ENCODE measurements around the gene BICD1.

Gene BICD1

DNA sequence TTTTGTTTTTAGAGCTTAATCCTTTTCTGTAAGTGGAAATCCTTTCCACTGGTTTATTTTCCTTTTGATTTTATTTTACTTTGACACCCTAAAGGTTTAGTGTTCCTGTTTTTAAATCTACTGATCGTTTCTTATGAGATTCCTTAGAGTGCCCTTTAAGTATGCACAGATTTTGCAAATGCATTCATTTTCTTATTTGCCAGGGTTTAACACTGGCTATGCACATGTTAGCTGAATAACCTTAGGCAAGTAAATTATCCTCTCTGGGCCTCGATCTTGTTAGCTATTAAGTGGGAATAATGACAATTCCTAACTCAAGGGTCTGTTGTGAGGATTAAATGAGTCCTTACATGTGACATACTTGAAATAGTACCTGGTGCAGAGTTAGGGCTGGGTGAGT lies 136.0 kb downstream of the BICD1 start:
- no peak for DNase-seq (ENCODE audit: low read depth)
- TF ChIP-seq, protein P1, sequence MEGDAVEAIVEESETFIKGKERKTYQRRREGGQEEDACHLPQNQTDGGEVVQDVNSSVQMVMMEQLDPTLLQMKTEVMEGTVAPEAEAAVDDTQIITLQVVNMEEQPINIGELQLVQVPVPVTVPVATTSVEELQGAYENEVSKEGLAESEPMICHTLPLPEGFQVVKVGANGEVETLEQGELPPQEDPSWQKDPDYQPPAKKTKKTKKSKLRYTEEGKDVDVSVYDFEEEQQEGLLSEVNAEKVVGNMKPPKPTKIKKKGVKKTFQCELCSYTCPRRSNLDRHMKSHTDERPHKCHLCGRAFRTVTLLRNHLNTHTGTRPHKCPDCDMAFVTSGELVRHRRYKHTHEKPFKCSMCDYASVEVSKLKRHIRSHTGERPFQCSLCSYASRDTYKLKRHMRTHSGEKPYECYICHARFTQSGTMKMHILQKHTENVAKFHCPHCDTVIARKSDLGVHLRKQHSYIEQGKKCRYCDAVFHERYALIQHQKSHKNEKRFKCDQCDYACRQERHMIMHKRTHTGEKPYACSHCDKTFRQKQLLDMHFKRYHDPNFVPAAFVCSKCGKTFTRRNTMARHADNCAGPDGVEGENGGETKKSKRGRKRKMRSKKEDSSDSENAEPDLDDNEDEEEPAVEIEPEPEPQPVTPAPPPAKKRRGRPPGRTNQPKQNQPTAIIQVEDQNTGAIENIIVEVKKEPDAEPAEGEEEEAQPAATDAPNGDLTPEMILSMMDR (IDR thresholded peaks at IDR 0.05; ENCODE audit: insufficient read depth, low read depth, low read length, missing control alignments) = no peak

DNA sequence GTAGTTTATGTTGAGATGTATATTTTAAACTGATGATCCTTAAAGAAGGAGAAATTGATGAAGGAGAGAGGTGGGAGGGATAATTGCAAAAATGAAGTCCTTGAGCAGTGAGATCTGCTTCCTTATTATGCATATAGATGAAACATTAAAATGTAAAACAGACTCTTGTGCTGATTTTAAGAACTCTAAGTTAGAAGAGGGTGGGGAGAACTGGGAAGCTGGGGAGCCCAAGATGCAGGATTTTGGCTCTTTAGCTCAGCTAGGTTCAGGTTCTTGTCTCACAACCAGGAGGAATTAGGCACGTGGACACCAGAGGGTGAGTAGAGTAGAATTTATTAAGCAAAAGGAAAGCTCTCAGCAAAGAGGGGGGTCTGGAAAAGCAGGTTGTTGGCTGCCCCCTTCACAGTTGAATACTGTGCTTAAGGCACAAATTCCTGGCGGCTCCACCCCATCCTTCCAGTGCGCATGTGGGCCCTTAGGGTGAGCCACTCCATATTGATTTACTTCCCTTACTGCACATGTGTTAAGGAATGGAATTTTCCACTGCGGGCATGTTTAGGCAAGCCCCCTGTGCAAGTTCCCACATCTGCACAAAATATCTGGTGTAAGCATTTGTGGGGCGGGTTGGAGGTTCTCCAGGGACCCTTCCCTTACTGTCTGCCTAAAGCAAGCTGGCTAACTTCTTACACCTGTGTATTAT lies 141.9 kb downstream of the BICD1 start:
- DNase-seq (ENCODE audit: low read depth) = no peak

More for the DNA sequence above, 136.0 kb downstream of the BICD1 start:
- no peak overlapping the region for H3K4me3 ChIP-seq (ENCODE audit: low read depth, low read length)

DNA sequence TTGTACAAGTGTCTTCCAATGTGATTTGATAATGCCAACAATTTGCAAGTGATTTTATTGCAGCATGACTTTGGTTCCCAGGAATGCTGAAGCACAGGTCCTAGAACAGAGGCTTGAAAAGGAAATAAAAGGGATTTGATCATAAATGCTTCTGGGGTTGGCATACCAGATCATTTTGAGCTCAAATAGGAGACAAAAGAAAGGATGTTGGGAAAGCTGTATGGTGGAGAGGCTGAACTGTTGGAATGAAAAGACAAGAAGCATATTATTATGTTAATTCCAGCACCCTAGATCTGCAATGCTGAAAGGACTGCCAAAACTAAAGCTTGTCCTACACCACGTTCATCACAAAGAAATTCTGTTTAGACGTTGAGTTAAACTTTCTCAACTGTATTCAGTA lies 143.1 kb downstream of the BICD1 start:
- no peak for DNase-seq (ENCODE audit: low read depth)
- H3K4me3 ChIP-seq (ENCODE audit: low read depth, low read length) = no peak overlapping the region
- TF ChIP-seq, protein P1 (IDR thresholded peaks at IDR 0.05; ENCODE audit: insufficient read depth, low read depth, low read length, missing control alignments) = no peak

More for the DNA sequence above, 141.9 kb downstream of the BICD1 start:
- TF ChIP-seq, protein P1 (IDR thresholded peaks at IDR 0.05; ENCODE audit: insufficient read depth, low read depth, low read length, missing control alignments) = no peak
- H3K4me3 ChIP-seq (ENCODE audit: low read depth, low read length) = no peak overlapping the region

DNA sequence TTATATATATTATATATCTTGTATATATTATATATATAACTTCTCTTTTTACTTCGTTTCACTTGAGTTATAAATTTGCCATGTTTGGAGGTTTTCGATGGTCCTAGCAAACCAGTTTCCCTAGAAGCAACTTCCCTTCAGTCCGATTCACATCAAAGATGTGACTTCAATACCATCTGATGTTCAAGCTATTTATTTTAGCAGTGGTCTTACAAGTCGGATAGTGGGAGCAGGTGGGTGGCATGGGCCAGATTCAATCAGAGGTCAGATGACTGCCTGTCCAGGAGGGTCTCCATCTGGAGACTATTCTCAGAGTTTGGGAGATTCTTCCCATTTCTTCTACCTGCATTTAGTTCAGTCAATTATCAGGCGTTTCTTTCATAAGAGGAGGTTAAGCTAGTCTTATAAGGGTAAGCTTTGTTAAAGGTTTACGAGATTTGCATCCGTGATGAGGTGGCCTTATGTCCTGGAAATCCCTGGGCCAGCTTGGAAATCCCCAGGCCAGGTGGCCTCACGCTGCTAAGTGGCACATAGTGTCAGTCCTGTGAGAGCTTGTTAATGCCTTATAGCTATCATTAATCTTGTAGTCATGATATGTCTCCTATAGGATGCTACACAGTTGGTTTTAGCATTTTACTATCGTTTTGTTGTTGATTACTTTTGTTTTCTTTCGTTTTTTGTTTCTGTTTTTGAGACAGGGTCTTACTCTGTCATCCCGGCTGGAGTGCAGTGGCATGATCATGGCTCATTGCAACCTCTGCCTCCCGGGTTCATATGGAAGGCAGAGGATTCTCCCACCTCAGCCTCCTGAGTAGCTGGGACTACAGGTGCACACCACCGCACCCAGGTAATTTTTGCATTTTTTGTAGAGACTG lies 145.8 kb downstream of the BICD1 start:
- DNase-seq (ENCODE audit: low read depth) = peak; percentile 90
- peak overlapping the region; percentile 46 for H3K4me3 ChIP-seq (ENCODE audit: low read depth, low read length)
- TF ChIP-seq, protein P1 (IDR thresholded peaks at IDR 0.05; ENCODE audit: insufficient read depth, low read depth, low read length, missing control alignments) = no peak

DNA sequence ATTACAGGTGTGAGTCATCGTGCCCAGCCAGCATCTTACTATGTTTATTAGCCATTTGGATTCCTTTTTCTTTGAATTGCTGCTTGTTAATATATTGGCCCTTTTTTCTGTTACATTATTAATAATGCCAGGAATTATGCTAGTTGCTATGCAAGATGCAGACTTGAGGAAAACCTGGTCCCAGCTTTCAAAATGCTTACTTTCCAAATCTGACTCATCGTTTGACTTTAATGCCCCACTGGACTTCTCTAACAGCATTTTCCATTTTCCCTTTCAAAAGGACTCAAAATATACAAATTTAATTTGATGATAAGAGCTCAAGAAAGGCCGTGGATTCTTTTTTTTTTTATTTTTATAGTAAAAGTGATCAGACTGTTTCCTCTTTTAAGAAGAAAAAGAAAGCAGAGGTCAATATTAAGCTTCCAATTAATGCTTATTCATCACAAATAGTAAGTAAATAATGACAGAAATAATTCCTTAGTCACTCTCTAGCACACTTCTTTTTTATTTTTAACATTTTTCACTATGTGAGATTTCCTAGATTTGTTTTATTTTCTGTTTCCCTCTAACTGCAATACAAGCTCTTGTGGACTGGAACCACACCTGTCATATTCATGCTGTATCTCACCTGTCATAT lies 146.6 kb downstream of the BICD1 start:
- peak; percentile 21 for DNase-seq (ENCODE audit: low read depth)
- H3K4me3 ChIP-seq (ENCODE audit: low read depth, low read length) = peak overlapping the region; percentile 46; the same call in 1 of the 2 replicates
- TF ChIP-seq, protein P1 (IDR thresholded peaks at IDR 0.05; ENCODE audit: insufficient read depth, low read depth, low read length, missing control alignments) = no peak

DNA sequence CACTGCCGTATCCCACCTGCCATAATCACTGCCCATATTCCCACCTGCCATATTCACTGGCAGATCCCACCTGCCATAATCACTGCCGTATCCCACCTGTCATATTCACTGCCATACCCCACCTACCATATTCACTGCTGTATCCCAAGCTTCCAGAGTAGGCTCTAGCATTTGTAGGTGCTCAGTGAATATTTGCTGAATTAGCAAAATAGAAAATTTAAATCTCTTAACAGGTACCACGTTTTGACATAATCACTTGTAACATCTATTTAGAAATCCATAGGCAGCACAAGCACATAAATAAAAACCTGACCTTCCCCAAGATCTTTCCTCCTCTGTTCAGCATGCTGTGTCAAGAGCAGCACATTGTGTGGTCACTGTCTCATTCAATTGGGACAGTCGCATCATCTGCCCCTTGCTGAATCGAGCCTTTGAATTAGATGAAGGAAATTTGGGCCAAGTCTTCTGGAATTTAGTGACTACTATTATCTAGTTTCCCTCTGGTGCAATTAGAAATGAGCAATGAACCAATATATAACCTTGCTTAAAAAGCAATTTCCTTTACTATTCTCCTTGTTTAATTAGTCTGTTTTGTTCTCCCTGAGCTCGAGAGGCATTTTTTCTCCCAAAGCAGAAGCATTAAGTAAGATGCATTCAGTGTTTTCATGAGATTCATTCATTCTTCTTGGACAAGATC lies 147.8 kb downstream of the BICD1 start:
- TF ChIP-seq, protein P1 (IDR thresholded peaks at IDR 0.05; ENCODE audit: insufficient read depth, low read depth, low read length, missing control alignments) = no peak
- DNase-seq (ENCODE audit: low read depth) = no peak
- no peak overlapping the region for H3K4me3 ChIP-seq (ENCODE audit: low read depth, low read length)

Measured in GM12865 (cell line).